NCI-H2196 (cell line): ENCODE measurements around the gene VSX1.

ENCODE experiments used
- DNase-seq: peaks from one replicate; lab custom pipeline; 2025; ENCODE audit not compliant: unreplicated experiment; lab: John Stamatoyannopoulos, UW

The VSX1 gene

GRCh38 chr20:25067102-25067987 is 14.6 kb downstream of the VSX1 start:
- DNase-seq, result no peak

- peak; percentile 64 for DNase-seq
Measured at GRCh38 chr20:25066386-25066785, 15.6 kb downstream of the VSX1 start.

- peak; percentile 57 for DNase-seq
Measured at GRCh38 chr20:25065625-25066338, 16.2 kb downstream of the VSX1 start.

GRCh38 chr20:25065072-25065624 is 16.8 kb downstream of the VSX1 start:
- DNase-seq, result no peak

- DNase-seq, result no peak
Measured at GRCh38 chr20:25064561-25065071, 17.3 kb downstream of the VSX1 start.

- no peak for DNase-seq
Measured at GRCh38 chr20:25063981-25064380, 18.0 kb downstream of the VSX1 start.

- no peak for DNase-seq
Measured at GRCh38 chr20:25063546-25063945, 18.4 kb downstream of the VSX1 start.

- DNase-seq, result no peak
Measured at GRCh38 chr20:25062841-25063240, 19.1 kb downstream of the VSX1 start.

- no peak for DNase-seq
Measured at GRCh38 chr20:25061821-25062530, 20.0 kb downstream of the VSX1 start.

- no peak for DNase-seq
Measured at GRCh38 chr20:25061103-25061799, 20.7 kb downstream of the VSX1 start.

GRCh38 chr20:25059866-25060465 is 22.0 kb downstream of the VSX1 start:
- DNase-seq, result no peak

GRCh38 chr20:25058847-25059810 is 22.8 kb downstream of the VSX1 start:
- no peak for DNase-seq

GRCh38 chr20:25058051-25058846 is 23.7 kb downstream of the VSX1 start, which contains the start of gene ACSS1:
TSS of gene ACSS1 (minus strand) at chr20:25058139. CDS start at chr20:25058102, 37 bp downstream.
- peak; percentile 26 for DNase-seq

- peak; percentile 24 for DNase-seq
Measured at GRCh38 chr20:25057234-25058050, 24.5 kb downstream of the VSX1 start.

GRCh38 chr20:25056690-25057233 is 25.2 kb downstream of the VSX1 start:
- DNase-seq, result no peak

- no peak for DNase-seq
Measured at GRCh38 chr20:25055711-25056495, 26.0 kb downstream of the VSX1 start.
